ENCODE results near the gene CCDC40.

The CCDC40 gene

DNA sequence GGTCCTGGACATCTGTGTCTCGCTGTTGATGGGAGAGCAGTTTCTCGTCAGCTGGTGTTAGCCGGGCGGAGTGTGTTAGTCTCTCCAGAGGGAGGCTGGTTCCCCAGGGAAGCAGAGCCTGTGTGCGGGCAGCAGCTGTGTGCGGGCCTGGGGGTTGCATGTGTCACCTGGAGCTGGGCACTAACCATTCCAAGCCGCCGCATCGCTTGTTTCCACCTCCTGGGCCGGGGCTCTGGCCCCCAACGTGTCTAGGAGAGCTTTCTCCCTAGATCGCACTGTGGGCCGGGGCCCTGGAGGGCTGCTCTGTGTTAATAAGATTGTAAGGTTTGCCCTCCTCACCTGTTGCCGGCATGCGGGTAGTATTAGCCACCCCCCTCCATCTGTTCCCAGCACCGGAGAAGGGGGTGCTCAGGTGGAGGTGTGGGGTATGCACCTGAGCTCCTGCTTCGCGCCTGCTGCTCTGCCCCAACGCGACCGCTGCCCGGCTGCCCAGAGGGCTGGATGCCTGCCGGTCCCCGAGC is 82.9 kb downstream of the CCDC40 start:
- DNase-seq, result no peak

DNA sequence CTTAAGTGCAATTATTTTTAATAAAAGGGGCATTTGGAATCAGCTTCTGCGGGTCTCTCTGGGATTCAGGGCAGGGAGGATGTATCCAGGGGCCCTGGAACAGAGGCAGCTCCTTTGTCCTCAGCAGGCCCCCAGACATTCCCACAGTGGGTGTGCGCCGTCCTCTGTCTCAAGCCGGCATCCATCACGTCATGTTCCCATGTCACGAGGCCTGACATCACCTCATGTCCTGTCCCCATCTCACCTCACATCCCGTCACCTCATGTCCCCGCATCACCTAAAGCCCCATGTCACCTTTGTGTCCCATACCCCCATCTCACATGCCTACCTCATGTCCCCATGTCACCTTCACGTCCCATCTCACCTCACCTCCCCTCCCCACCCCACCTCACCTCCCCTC is 83.4 kb downstream of the CCDC40 start:
- DNase-seq, result no peak

- DNase-seq, result no peak
Measured at GRCh38 chr17:80122026-80122575, 85.7 kb downstream of the CCDC40 start.

DNA sequence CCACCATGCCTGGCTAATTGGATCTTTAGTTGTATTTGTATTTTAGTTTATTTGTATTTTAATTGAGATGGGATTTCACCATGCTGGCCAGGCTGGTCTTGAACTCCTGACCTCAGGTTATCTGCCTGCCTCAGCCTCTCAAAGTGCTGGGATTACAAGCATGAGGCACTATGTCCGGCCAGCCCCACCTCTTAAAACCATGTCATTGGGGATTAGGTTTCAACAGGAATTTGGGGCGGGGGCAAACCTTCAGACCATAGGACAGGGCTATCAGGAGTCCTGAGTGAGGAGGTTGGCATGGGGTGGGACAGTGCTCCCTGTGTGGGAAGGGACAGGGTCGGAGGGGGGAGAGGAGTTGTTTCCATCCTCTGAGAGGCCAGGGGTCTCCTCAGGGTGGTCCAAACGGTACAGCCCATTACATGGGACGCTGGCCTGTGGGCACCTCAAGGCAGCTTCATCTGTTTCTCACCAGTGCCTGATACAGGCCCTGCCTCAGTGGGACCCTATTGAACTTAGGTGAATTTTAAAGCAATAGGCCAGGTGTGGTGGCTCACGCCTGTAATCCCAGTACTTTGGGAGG is 86.6 kb downstream of the CCDC40 start:
- DNase-seq, result no peak

- DNase-seq, result no peak
Measured at GRCh38 chr17:80123791-80124190, 87.3 kb downstream of the CCDC40 start.

DNA sequence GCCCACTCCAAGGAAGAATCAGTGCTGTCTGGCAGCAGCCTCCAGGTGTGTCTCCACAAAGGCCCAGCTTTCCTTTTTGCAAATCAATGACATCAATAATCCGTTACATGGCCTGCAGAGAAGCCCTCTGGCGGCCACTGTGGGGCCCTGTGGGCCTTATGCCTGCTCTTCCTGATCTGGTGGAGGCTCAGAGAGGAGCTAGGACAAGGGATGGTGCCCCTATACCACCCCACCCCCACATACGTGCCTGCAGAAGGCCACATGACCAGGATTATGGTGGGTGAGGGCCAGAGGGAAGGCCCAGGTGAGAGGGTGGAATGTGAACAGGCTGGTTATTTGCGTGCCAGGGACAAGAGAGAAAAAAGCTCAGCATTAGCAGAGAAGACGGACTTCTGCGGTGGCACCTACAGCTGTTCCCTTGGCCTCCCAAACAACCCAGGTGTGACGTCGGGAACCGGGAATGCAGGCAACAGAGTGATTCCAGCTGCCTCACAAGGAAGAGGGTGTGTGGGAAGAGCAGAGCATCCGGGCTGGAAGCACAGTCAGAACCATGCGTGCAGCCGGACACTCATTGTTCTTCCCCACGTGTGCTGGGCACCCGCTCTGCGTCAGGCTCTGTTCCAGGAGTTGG is 88.0 kb downstream of the CCDC40 start:
- DNase-seq, result no peak

DNA sequence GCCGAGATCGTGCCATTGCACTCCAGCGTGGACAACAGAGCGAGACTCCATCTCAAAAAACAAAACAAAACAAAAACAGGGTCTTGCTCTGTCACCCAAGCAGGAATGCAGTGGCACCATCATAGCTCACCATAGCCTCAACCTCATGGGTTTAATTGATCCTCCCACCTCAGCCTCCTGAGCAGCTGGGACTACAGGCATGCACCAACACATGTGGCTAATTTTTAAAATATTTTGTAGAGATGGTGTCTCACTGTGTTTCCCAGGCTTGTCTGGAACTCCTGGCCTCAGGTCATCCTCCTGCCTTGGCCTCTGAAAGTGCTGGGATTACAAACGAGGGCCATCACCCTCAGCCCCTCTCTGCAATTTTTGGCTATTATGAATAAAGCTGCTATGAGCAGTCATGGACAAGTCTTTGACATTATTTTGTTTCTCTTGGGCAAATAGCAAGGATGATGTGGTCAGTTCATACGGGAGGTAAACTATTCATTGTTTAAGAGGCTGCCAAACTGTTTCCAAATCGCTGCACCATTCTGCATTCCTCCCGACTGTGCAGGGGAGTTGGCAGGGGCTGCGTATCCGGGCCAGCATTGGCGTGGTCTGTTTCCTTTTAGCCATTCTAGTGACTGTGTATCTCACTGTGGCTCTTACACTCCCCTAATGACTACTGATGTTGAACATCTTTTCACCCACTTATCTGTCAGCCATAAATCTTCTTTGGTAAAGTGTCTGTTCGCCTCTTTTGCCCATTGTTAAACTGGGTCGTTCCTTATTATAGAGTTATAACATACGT is 89.4 kb downstream of the CCDC40 start:
- no peak for DNase-seq

DNA sequence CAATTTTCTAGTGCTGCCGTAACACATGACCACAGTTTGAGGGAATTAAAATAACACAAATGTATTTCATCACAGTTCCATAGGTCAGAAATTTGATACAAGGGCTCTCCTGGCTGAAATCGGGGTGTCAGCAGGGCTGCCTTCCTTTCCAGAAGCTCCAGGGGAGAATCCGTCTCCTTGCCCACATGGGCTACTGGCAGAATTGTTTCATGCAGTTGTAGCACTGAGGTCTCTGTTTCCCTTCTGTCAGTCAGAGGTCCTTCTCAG is 89.9 kb downstream of the CCDC40 start:
- DNase-seq, result no peak

DNA sequence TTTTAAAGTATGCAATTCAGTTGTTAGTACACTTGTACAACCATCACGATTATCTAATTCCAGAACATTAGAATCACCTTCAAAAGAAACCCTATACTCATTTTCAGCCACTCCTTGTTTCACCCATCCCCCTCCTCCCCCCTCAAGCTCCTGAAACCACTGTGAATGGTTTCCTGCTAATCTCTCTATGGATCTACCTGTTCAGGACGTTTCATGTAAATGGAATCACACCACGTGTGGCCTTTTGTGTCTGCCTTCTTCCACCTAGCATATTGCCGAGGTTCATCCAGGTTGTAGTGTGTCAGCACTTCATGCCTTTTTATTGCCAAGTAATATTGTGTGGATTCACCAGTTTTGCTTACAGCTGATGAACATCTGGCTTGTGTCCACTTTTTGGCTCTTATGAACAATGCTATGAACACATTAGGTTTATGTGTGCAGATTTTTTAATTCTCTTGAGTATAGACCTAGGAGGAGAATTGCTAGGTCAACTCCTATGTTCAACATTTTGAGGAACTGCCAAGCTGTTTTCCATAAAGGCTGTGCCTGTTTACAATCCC is 92.6 kb downstream of the CCDC40 start:
- no peak for DNase-seq

GRCh38 chr17:80130992-80131391 is 94.5 kb downstream of the CCDC40 start:
- no peak for DNase-seq

DNA sequence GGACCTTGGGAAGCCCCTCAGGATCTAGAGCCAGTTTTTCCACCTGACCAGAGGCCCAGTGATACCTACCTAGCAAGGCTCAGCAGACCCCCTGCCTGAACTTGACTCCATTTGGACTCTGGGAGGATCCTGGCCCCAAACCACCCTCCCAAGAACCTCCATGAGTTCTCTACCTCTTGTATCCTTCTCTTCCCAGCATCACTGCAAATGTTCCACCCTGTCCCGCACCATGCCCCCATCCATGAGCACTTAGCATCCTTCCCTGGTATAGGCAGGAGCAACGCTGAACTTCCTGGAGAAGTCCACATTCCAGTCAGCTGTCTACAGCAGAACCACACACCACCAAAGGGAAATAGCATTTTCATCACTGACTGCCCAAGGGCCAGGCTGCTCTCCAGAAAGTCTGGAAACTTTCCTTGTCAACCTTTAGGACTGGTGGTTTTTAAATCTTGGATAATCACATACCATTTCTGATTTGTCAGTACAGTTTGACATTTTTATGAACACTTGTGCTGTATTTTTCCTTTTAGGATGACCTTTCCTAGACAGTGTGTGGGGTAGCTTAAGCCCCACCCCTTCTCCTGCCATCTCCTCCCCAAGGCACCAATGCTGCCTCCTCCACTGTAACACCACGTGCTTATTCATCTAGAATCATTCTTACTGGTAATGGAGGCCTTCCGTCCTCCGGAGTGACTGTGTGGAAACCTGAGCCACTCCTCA is 96.6 kb downstream of the CCDC40 start:
- no peak for DNase-seq

DNA sequence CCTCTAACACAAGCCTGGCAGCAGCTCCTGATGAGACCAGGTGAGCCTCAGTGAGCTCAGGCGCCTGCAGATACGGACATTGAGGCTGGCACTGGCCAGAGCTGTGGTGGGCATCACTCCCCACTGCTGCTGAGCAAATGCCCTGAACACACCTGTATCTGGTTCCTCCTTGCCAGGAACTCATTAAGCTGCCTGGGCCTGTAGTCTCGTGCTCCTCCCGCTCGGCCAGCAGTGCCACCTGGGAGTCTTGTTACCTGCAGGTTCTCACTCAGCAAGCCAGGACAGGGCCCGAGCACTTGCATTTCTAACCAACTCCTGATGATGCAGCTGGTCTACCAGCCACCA is 97.2 kb downstream of the CCDC40 start:
- no peak for DNase-seq

GRCh38 chr17:80137131-80137530 is 100.7 kb downstream of the CCDC40 start:
- DNase-seq, result no peak

DNA sequence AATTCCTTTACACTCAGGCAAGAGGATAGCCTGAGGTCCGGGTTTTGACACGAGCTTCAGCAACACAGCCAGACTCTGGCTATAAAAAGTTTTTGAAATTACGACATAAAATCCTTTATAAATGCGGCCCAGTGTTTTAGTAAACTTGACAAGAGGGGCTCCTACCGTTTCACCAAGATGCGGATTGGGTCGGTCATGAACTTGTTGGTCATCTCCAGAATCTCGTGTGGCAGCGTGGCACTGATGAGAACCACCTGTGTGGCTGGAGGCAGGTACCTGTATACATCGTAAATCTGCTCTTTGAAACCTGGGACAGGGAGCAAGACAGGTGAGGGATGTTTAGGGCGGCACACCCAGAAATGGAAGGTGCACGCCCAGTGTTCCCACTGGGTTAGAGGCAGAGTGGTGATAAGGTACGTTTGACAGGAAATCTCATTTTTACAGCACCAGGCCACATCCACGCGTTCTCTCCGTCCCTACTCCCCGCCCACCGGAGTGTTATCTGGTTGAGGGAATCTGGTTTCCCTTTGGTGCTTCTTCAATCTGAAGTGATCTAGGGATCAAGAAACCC is 102.5 kb downstream of the CCDC40 start:
- no peak for DNase-seq

- DNase-seq, result no peak
Measured at GRCh38 chr17:80141463-80142165, 105.2 kb downstream of the CCDC40 start.

- no peak for DNase-seq
Measured at GRCh38 chr17:80142929-80143328, 106.5 kb downstream of the CCDC40 start.

- DNase-seq, result peak in 1 of 2 donors; percentile 28
Measured at GRCh38 chr17:80145076-80146075, 108.9 kb downstream of the CCDC40 start.

DNA sequence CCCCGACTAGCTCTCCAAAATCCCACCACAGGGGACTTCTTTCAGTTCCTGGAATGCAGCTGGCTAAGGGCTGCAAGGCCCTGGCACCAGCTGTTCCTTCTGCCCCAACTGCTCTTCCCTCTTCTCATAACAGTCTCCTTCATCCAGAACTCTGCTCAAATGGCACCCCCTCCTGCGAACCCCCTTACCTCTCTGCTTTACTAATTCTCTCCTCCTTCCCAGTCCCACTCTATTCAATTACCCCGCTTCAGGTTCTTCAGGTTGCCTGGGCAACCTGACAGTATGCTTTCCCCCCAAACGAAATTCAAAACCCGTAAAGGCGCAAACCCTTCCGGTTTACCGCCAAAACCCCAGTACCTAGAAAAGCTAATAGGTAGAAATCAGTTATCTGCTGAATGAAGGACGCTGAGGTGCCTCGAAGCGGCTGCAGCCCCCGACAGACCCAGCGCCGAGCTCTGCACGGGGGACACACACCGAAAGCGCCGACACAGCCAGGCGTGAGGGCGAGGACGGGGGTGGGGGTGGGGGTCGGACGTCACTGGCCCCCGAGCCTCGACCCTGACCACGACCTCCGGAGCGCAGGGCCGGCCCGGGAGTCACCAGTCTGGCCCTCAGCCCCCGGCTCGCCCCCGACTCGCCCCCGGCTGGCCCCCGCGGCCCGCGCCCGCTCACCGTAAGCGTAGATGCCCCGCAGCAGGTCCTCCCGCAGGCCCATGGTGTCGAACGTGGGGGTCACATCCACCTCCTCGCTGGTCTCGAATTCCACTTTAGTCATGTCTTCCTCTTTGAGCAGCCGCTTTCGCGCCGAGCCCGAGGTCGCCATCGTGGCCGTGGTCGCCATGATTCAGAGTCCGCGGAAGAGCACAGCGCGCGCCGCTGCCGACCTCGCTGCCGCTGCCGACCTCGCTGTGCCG is 109.9 kb downstream of the CCDC40 start:
- DNase-seq, result peak in 1 of 2 donors; percentile 32

DNA sequence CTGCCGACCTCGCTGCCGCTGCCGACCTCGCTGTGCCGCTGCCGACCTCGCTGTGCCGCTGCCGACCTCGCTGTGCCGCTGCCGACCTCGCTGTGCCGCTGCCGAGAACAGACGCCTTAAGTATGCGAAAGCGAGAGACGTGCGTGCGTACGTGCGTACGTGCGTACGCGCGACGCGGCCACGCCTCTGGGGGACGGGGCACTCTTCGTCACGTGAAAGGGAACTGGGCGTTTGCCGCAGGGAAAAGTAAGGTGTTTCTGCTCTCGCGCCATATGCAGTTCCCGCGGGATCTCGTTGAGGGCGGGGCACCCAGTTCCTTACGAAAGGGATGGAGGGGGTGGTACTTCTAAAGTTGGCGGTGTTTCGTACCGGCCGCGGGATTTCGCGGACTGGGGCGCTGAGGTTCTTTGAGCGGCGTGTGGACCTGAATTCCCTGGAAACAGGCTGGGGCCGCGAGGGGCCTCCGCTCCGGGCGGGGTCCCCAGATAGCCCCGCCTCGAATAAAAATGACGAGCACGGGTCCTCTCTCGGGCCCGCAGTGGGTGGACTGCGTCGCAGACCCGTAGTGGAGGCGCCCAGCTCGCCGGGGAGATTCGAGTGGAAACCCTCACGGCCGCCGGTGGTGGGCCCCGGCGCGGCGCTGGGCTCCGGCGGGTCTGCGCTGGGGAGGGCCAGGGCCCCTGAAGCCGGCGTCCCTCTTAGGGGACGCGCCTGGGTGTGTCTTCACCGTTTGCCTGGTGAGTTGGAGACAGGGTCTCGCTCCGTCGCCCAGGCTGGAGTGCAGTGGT is 110.8 kb downstream of the CCDC40 start, which contains the start of gene EIF4A3:
Gene EIF4A3, minus strand, starts transcription at position 94 of the 788 bp plus-strand sequence. CDS start 167 bp downstream, outside the sequence.
- peak; percentile 98 for DNase-seq

Measured in CD4-positive, alpha-beta T cell treated with Interferon alpha-2 for 1 hour (primary cell).